SK-N-SH (cell line): ENCODE measurements around the gene TRIM71. TPM values are rescaled to one million over a fixed set of nuclear protein-coding genes. Genes with fewer than 3 reads are reported as not detected.
"Not testable (repeated sequence)": the region's sequence is repeated elsewhere in the genome, so short reads cannot be mapped to it uniquely, and the experiment has no call there.

Source experiments
- CTCF ChIA-PET: fragments of 300-600, 350-600 bp; formaldehyde crosslinking; extraction: SDS; loops from one replicate; lab custom pipeline; 2021; lab: Yijun Ruan, JAX
- POLR2A ChIA-PET: fragments of 350-600 bp; sonication (Branson Sonifier 250); formaldehyde crosslinking; extraction: SDS; loops from one replicate; lab custom pipeline; 2020; ENCODE audit warnings: antibody characterized with exemption, inconsistent platforms; lab: Yijun Ruan, JAX
- DNase-seq: peaks from one replicate; pipeline ENCODE4 v3.0.0; 2012
- H2AFZ ChIP-seq: fragments of 200-600 bp; sonication (generic); 2 replicates; pipeline ENCODE4 v1.8.1; 2016; ENCODE audit warnings: antibody characterized with exemption, mild to moderate bottlenecking, low read depth
- H3F3A ChIP-seq: fragments of 200-600 bp; sonication (generic); replicated peaks from 2 replicates; pipeline ENCODE3; 2016; ENCODE audit warnings: antibody characterized with exemption, mild to moderate bottlenecking; ENCODE audit not compliant: insufficient read depth
- H3K27ac ChIP-seq, 2 experiments: fragments of 200-500 bp in 1 of 2; fragments of 200-600 bp in 1 of 2; sonication (Bioruptor generic) in 1 of 2; sonication (generic), shearing (Covaris generic) in 1 of 2; 2 replicates each; pipeline versions ENCODE4 v1.5.1 to v1.6.1; 2014 to 2016; ENCODE audit warnings: low read depth in 2 of 2, inconsistent platforms in 1 of 2, low read length in 1 of 2, mild to moderate bottlenecking in 1 of 2, mixed read lengths in 1 of 2
- H3K27me3 ChIP-seq: fragments of 200-600 bp; sonication (generic), shearing (Covaris generic); 2 replicates; pipeline ENCODE4 v1.6.1; 2016; ENCODE audit warnings: mixed run types; ENCODE audit not compliant: insufficient read depth
- H3K36me3 ChIP-seq, 2 experiments: fragments of 200-500 bp in 1 of 2; fragments of 200-600 bp in 1 of 2; sonication (Bioruptor generic) in 1 of 2; sonication (generic) in 1 of 2; replicated peaks in 1 of 2; 2 replicates each; pipeline versions ENCODE3 to v1.5.1; 2014 to 2016; ENCODE audit warnings: low read length in 1 of 2, mild to moderate bottlenecking in 1 of 2; ENCODE audit not compliant: insufficient read depth in 2 of 2, control insufficient read depth in 1 of 2
- H3K4me1 ChIP-seq, 2 experiments: fragments of 200-500 bp in 1 of 2; fragments of 200-600 bp in 1 of 2; sonication (Bioruptor generic) in 1 of 2; sonication (generic), shearing (Covaris generic) in 1 of 2; 2 replicates each; pipeline versions ENCODE4 v1.5.1 to v1.6.1; 2014 to 2016; ENCODE audit warnings: low read depth in 1 of 2, low read length in 1 of 2, mixed run types in 1 of 2; ENCODE audit not compliant: insufficient read depth in 2 of 2, control insufficient read depth in 1 of 2
- H3K4me2 ChIP-seq: fragments of 200-600 bp; sonication (generic), shearing (Covaris generic); 2 replicates; pipeline ENCODE4 v1.6.1; 2017; ENCODE audit warnings: mixed run types
- H3K4me3 ChIP-seq, 2 experiments: fragments of 200-500 bp in 1 of 2; fragments of 200-600 bp in 1 of 2; sonication (Bioruptor generic) in 1 of 2; sonication (generic), shearing (Covaris generic) in 1 of 2; 2 replicates each; pipeline versions ENCODE4 v1.5.1 to v1.8.1; 2014 to 2016; ENCODE audit warnings: low read depth in 2 of 2, inconsistent platforms in 1 of 2, low read length in 1 of 2, mild to moderate bottlenecking in 1 of 2, mixed read lengths in 1 of 2, moderate library complexity in 1 of 2
- H3K79me2 ChIP-seq: fragments of 200-600 bp; sonication (generic); 2 replicates; pipeline ENCODE4 v1.8.1; 2017; ENCODE audit warnings: mild to moderate bottlenecking; ENCODE audit not compliant: insufficient read depth
- H3K9ac ChIP-seq: fragments of 200-600 bp; sonication (generic); 2 replicates; pipeline ENCODE4 v1.6.1; 2017; ENCODE audit warnings: mixed run types
- H3K9me2 ChIP-seq: fragments of 200-600 bp; sonication (generic); 2 replicates; pipeline ENCODE4 v1.6.1; 2017; ENCODE audit warnings: mixed run types
- H3K9me3 ChIP-seq: fragments of 200-600 bp; sonication (generic); 2 replicates; pipeline ENCODE4 v1.6.1; 2017; ENCODE audit warnings: mixed run types, mild to moderate bottlenecking, moderate library complexity
- H4K20me1 ChIP-seq: fragments of 200-600 bp; sonication (generic); 2 replicates; pipeline ENCODE4 v1.6.1; 2017; ENCODE audit warnings: mild to moderate bottlenecking, mixed run types; ENCODE audit not compliant: insufficient read depth
- CHD2 ChIP-seq: fragments of 150-350 bp; IDR thresholded peaks from 2 replicates; pipeline ENCODE4 v1.6.1; 2018; ENCODE audit warnings: low read length; ENCODE audit not compliant: partially characterized antibody
- CTCF ChIP-seq: fragments of 200-600 bp; sonication (generic); IDR thresholded peaks from 2 replicates; pipeline ENCODE4 v1.6.1; 2017; ENCODE audit warnings: antibody characterized with exemption, mild to moderate bottlenecking, moderate library complexity
- GATA2 ChIP-seq: sonication (generic); formaldehyde crosslinking; IDR thresholded peaks from 2 replicates; pipeline ENCODE4 v1.5.0; 2020; ENCODE audit warnings: mild to moderate bottlenecking, missing genetic modification reagents
- POLR2AphosphoS5 ChIP-seq: IDR thresholded peaks from 2 replicates; pipeline ENCODE4 v1.6.1; 2012; ENCODE audit warnings: low read depth, low read length
- RAD21 ChIP-seq: IDR thresholded peaks from 2 replicates; pipeline ENCODE4 v1.6.1; 2012; ENCODE audit warnings: mild to moderate bottlenecking, low read length
- SMC3 ChIP-seq: IDR thresholded peaks from 2 replicates; pipeline ENCODE4 v1.6.1; 2012; ENCODE audit warnings: low read depth, low read length, improper control_type of control experiment
- WGBS: methylation state at CpG from one replicate; pipeline ENCODE4 v1.1.6; 2017; ENCODE audit warnings: low lambda C conversion rate; 5-methylcytosine and 5-hydroxymethylcytosine counted together
- polyA plus RNA-seq, 3 experiments: library from polyadenylated mRNA; depleted of rRNA; stranded (reverse); fragments of >200 nt; gene quantifications; 2 replicates each; pipeline ENCODE4 v1.2.3, GENCODE V29; 2012
- TF ChIP-seq, protein P1 (sequence below): IDR thresholded peaks from 2 replicates; pipeline ENCODE4 v1.4.0; 2012; ENCODE audit warnings: low read depth

TRIM71 gene
- polyA plus RNA-seq, 1 of the 3 experiments (the other 2 are of a cell fraction), result not detected

- Histone ChIP-seq H2AFZ (no peak overlapping the region), H3K27ac (no peak overlapping the region), H3K4me2 (no peak overlapping the region), H3K4me1 (no peaks in the 10 kb centered on the region), H3K9ac (no peak overlapping the region), H4K20me1 (no peaks in the 10 kb centered on the region), H3K9me2 (no peaks in the 10 kb centered on the region), H3F3A (no peaks in the 10 kb centered on the region), H3K9me3 (no peaks in the 10 kb centered on the region), H3K4me3 (no peak overlapping the region), H3K27me3 (no peaks in the 10 kb centered on the region), H3K36me3 (no peaks in the 10 kb centered on the region)
- ChIA-PET CTCF (no interaction called here), POLR2A (no interaction called here)
- 56% methylated on average over 7 of the region's 7 CpGs for WGBS
- TF ChIP-seq GATA2, result no peak
- TF ChIP-seq CTCF, result no peak
- TF ChIP-seq CHD2, result no peak
- TF ChIP-seq, protein P1, sequence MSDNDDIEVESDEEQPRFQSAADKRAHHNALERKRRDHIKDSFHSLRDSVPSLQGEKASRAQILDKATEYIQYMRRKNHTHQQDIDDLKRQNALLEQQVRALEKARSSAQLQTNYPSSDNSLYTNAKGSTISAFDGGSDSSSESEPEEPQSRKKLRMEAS, result no peak
- TF ChIP-seq RAD21, result no peak
- no peak for TF ChIP-seq POLR2AphosphoS5
- TF ChIP-seq, all 33 proteins: peak for 0
- H3K79me2 ChIP-seq, result no peaks in the 10 kb centered on the region
- DNase-seq, result no peak
These were observed 83.5 kb downstream of the TRIM71 start for GRCh38 chr3:32901005-32901932.

- 0 out of 4 replicates have a peak overlapping the region, but pooled peaks of 1 of the 2 experiments have one; percentile 9 for H3K4me3 ChIP-seq
- CTCF ChIA-PET, H3K27ac ChIP-seq, H4K20me1 ChIP-seq, H3K27me3 ChIP-seq, H3K9ac ChIP-seq, DNase-seq, H3K9me3 ChIP-seq, H3K9me2 ChIP-seq, H2AFZ ChIP-seq, H3K36me3 ChIP-seq, H3K4me1 ChIP-seq, H3K79me2 ChIP-seq, H3F3A ChIP-seq, POLR2A ChIA-PET, H3K4me2 ChIP-seq: not testable (repeated sequence)
- WGBS, result 50% methylated on average over 13 of the region's 31 CpGs
- TF ChIP-seq CTCF (0 out of 2 replicates have a peak, but pooled peaks have one; percentile 16), SMC3 (0 out of 2 replicates have a peak, but pooled peaks have one; percentile 11)
These were observed 85.1 kb downstream of the TRIM71 start for GRCh38 chr3:32902887-32903371.
